CD1c-positive myeloid dendritic cell (primary cell): Measurements from ENCODE around the gene MLIP.
"Not testable (repeated sequence)": the region's sequence is repeated elsewhere in the genome, so short reads cannot be mapped to it uniquely, and the experiment has no call there.

Source experiments
- DNase-seq: peaks from one replicate; pipeline ENCODE4 v3.0.0-alpha.2; 2016; ENCODE audit errors: extremely low spot score

Gene MLIP

DNA sequence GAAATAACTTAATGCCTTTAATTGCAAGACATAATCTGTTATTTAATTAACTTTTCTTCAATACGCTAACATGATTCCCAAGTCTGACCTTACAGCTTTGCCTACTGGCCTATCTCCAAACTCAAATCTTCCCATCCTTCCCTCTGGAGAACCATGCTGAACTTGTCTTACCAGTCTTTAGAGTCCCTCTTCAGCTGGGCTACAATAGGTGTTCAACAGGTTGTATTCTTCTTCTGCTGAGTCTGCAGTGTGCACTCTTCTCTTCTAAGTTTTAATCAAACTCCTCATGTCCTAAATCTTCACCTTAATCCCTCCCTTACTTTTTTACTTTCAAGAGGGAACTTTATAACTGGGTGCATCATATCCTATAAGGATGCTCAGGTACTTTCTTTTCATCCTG lies 121.5 kb downstream of the MLIP start:
- no peak for DNase-seq

DNA sequence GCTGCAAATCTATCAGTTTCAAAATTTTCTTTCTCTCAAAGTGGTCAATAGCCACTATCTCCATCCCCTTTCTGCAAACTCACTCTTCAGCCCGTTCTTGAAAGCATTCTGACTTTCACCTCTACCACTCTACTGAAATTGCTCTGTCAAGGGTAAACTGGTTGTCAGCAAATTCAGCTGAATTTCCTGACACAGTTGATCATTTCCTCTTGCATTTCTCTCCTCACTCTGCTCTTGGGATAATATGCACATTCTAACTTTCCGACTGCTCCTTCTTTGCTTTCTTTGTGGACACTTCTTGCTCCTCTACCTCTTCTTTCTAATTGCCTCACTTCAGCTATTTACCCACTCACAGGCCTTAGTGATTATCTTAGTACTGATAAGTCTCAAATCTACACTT lies 123.3 kb downstream of the MLIP start:
- no peak for DNase-seq

DNA sequence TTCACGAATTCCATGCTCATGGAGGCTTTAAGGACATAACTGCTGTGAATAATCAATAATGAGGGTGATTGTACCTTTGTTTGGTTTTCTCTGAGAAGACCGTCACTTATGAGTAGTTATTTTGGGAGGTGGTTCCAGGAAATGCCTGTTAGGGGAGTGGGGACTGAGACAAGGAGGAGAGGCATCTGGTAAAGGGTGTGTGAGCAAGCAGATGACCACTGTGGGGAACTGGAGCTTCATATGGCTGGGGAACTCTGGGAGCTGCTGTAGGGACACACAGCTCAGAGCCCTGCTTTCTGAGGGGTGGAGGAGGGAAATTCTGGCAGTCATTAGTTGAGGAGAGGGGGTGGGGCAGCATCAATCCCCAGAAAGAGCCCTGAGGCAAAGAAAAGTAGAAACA lies 125.7 kb downstream of the MLIP start:
- no peak for DNase-seq

DNA sequence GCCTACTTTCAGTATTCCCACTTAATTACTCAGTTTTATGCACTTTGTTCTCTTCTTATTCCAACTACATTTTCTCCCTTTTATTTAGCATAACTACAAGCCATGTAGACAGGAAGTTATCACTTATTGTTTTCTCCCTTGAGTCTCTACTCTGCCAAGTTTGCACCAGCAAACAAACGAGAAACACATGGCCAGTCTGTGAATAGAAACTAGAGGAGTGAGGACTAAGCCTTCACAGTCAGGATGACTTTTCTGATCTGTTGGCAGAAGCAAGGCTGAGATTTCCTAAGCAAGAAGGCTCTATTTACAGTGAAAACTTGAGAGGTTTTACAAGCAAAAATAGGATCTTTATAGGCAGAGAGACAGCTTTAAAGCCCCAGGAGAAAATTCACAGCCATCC lies 127.2 kb downstream of the MLIP start:
- no peak for DNase-seq

DNA sequence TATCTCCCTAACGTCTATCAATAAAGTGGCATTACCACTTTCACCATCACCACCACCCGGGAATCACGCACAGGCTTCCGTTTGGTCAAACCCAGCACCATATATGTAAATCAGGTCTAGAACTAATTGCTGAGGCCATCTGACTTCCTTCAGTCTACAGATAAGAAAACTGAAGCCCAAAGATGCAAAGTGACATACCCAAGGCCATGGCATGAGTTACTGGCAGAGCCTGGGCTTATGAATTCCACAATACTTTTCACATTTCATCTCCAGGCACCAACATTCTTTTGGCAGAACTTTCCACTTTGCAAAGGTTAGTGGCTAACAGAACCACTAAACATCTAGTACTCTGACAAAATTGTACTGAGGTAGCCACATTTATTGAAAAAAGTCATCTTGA lies 132.5 kb downstream of the MLIP start:
- DNase-seq: no peak

DNA sequence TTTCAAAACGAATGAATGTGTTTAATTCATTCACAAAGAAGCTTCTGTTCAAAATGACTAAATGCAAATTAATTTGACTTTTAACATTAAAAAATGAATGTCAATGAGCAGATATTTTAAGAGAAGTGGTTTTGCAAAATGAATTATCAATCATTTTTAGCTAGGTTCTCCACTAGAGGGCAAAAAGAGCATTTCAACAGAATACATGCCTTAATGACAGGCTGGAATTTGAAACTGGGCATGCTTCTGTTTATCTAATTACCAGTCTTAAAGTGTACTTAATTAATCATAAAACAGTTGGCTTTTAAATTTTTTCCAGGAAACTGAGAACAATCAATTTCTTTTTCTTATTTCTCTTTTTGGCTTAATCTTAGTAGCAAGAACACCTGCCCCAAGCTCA lies 133.2 kb downstream of the MLIP start:
- DNase-seq: no peak

DNA sequence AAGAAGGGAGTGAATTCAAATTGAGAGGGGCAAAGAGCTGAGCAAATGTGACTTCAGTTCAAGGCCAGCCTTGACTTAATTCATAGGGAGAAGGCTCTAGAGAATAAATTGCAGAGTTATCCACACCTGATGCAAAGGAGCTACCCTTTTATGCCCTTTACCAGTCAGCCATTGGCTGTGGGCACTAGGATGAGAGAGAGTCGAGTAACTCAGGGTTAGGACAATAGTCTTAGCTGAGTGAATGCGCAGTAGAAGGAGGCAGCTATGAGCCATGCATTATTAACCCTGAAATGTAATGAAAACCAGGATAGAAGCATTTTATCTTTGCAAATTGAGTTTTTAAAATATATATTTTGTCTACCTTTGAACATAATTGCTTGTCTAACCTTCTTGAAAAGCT lies 134.0 kb downstream of the MLIP start:
- DNase-seq: no peak

DNA sequence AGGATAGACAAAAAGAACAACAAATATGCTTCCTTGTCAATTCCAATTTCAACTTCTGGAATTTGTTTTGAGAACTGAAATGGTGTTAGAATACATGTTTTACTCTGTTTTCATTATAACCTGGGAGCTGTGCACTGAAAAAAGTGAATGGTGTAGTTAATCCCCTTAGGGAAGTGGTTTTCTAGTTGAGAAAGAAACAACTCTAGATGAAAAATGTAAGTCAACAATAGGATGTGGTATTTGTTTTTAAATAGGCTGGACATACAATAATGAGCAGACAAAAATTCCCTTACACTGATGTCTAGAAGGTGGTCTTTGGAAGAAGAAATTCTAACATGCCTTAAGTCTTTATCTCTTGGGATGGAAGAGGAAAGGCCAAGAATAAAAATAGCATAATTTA lies 137.1 kb downstream of the MLIP start:
- no peak for DNase-seq

DNA sequence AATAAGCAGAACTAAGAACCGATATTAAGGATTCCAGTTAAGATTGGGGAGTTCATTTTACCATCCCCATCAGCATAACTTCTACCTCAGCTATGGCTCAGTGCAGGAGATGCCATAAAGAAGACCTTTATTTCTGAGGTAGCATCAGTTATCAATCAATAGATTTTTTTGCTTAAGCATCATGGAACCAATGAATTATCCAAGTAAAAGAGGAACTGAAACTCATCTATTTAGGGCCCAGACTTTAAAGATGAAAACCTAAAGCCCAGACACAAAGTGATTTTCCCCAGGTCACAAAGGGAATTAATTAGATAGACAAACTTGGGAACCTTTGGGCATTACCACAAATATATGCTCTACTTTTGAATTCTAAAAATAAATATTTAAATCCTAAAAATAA lies 137.8 kb downstream of the MLIP start:
- DNase-seq: no peak

DNA sequence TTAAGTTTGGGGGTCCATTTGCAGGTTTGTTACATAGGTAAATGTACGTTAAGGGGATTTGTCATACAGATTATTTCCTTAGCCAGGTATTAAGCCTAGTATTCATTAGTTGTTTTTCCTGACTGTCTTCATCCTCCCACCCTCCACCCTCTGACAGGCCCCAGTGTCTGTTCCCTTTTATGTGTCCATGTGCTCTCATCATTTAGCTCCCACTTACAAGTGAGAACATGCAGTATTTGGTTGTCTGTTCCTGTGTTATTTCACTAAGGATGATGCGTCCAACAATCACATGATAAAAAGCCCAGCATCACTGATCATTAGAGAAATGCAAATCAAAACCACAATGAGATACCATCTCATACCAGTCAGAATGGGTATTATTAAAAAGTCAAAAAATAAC lies 138.6 kb downstream of the MLIP start:
- not testable (repeated sequence) for DNase-seq

DNA sequence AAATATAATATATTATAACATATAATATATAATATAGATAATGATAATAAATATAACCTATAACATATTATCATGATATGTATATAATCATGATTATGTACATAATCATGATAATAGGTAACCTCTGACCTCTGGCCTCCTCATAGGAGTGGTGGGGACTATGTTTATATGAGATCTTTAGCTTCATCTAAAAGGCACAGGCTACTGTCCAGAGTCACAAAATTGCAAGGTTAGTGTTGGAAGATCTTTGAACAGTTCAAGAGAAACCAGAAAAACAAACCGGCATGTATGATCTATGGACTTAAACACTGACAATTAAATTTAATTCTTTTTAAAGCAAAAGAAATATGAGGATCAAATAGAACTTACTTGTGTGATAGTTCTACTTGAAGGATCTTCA lies 141.3 kb downstream of the MLIP start:
- DNase-seq: no peak

DNA sequence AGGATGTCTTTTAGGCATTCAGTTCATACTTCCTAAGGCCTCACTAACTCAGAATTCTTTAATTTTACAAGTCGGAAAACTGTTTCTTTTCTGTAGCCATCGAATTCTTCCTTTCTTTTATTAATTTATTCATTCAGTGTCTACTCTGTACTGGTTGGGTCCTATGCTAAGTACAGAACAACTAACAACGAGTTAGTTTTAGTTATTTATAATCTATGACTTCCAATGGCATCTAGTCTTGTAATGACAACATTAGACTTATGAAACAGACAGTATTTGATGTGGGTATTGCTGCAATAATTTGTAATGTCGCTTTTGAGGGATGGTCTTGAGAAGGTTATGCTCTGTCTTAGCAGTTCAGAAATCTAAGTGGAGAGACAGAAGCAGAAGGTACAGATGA lies 141.7 kb downstream of the MLIP start:
- DNase-seq: no peak

DNA sequence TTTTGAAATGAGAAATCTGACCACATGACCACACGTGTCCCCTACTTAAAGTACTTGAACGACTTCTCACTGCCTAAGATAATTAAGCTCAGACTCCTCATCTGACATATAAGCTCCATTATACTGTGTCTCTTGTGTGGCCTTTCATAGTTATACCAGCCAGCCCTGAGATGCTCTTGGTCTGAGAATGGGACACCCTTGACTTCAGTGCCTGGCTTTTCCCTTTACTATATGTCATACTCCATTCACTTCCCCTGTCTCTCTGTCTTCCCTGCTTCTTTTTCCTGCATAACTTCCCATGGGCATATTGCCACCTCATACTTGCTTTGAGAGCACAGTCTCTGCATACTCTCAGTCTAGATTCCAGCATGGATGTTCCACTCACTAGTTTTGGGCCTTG lies 143.6 kb downstream of the MLIP start:
- no peak for DNase-seq

DNA sequence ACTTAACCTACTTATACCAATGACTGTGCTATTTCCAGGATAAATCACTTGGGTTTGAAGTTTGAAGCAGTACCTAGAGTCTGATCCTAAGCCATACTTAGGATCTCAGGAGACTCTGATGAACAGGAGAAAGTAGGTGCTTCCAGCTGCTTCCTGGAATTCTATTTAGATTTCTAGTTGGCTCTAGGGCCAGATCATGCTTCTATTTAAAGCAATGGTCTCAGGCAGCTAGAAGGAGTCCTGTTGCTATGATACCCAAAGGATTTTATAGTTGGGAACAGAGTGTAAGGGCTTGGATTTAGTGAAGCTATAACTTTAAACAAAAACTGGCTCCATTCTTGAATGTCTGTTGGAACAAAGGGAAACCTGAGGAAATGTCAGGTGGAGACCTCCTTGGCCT lies 144.6 kb downstream of the MLIP start:
- DNase-seq: no peak

DNA sequence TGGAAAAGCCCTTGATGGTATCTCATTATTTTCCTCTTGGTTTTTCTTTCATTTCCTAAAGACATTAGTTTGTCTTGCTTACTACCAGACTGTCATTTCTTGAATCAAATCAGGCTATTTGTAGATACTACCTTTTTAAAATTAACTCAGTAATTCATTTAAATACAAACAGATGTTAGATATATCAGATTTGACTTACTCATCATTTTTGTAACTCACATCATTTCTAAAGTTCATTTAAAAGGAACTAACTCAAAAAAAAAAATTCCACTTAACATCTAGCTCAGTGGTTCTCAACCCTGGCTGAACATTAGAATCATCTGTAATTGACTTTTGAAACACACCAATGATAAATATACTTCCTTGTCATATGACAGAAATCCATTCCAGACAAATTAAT lies 148.8 kb downstream of the MLIP start:
- DNase-seq: no peak

DNA sequence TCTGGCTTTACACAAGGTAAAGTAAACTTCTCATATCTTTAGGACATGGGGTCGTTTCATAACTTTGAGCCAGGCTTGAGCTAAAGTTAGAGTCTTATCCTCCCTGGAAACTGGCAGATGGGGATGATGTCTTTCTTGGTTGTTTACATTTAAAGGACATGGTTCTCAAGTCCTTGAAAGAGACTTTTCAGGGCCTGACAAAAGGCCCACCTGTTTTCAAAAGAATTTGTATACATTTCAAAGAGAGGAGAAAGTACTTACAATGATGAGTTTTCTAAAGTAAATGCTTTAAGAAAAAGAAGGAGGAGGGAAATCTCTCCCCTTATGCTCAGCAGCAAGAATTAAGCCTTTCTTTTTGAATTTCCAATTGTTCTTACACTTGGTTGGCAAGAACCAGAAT lies 151.3 kb downstream of the MLIP start:
- DNase-seq: no peak

DNA sequence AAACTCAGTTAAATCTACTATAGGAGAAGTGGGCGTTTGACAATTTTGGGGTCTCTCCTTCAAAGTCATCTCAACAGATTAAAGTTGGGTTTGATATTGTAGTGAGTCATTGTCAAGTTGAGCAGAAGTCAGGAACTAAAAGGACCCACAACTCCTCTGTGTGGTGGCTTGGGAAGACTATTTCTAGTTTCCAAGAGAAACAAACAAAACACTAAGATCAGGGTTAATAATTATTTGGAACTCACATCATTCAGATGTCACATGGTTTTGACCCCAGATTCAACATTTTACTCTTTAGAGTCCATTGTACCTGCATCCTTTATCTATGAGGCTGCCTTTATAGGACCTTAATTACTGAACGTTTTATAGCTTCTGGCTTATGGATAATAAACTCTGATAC lies 151.7 kb downstream of the MLIP start:
- DNase-seq: no peak

DNA sequence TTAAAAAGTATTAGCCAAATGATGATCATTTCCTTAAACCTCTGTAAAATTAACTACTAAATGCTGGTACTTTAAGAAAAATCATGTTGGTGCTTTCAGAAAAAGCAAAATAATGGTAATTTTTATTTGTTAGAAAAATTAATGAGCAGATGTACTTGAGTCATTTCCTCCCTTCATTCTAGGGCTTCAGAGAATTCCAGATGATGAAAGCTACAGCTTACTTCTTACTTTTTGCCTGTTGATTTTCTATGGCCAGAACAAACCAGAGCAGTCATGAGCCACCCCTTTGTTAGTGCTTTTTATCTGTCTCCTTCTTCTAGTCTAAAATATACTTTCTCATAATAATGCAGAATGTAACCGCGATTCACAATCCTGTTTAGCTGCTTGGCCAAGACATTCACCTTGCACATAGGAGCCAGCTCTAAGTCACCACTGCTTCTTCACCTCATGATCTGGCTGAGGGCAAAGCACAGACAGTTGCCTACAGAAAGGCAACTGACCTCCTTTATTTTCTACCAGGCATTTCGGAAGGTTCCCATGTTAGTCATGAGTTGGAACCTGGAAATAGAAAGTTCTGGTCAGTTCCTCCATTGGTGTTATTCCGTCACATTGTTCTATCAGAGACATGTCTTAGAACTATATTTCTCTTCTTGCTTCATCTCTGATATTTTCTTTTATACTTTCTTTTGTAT lies 153.5 kb downstream of the MLIP start:
- DNase-seq: no peak

DNA sequence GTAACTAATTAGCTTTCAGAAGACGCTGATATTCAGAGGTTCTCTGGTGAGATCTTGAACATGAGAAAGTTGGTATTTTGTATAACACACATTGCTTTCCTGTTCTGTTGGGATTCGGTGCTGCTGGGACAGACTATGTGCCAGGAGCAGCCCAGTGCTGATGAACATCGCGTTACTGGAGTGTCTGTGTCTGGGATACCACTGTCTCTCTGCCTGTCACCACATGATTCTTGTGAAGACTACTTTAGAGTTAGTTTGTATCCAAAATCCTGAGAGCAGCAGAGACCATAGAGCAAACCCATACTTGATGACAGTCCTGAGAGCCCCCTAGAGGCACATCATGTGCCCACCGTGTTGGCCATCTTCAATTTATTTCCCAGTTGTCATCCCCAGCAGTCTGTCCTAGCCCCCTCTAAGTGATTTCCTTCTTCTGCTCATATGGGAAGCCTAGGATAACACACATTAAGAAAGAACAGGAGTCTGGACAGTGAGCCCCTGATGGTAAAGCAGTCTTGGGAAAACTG lies 155.2 kb downstream of the MLIP start:
- no peak for DNase-seq

DNA sequence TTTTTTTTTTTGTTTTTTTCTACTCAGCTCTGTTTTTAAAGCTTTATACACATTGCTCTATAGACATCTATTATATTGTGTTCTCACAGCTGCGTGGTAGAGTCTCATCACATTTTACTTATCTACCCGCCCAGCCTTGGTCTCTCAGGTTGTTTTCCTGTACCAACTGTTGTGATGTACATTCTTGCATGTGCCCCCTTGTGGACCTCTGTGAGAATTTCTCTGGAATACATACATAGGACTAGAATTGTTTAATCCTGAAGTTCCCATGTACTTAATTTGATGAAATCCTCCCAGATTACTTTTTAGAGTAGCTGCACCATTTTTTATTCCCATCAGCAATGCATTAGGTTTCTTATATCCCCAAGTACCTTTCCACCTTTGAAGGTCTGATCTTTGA lies 156.6 kb downstream of the MLIP start:
- no peak for DNase-seq

DNA sequence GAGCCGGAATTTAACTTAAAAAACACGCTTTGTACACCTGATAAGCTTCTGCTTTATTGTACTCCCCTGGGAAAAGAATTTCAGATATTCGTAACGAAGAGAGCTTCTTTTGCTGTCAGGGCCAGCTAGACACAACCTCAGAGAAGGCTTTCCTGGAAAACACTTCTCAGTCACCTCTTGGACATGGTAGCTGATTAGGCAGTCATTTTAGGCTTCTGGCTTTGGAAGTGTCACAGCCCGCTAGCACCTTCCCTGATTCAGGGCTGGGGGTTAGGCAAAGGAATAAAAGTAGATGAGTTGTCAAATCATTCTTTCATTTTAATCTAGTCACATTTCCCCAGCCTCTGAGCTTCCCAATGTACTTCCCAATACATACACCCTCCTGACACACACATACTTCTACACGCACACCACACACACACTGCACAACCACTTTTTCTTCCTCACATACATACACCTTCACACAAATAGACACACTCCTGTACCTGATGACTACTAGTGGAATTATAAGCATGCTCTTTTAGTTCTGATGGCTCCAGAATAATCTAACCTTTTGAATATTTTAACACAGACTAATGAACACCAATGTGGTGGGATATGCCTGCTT lies 162.1 kb downstream of the MLIP start:
- DNase-seq: no peak

DNA sequence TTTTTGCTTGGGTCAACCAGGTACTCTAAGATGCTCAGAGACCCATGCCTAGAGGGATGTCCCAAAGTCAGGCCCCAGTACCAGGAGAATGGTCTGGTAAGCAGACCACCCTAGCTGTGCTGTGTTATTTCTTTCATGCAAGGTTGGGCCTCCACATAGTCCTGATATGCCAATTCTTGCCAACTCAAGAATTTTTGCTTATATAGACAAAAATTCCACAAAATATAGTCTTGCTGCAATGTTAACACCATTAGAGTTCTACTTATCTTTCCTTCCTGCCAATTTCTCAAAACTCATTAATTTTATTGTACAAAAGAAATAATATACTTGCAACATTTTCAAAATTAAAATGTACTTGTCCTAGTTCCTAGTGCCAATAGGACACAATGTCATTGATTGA lies 163.1 kb downstream of the MLIP start:
- no peak for DNase-seq

DNA sequence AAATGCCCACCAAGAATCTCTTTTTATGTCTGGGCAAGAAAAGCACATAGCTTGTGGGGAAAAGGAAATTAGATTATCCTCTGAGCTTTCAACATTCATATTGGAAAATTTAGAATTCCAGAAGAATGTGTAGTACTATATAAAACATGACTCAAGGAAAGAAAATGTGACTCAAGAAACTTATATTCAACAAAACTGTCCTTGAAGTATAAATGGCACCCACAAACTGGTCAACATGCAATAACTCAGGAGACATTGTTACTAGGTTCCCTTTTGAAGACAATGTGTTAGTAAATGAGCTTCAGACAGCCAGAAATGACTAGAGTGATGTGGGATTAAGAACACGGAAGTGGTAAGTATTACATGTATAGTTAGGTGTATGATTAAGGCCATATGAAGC lies 170.9 kb downstream of the MLIP start:
- no peak for DNase-seq
